A673 (cell line): ENCODE measurements around the gene ADARB2. TPM values are rescaled to one million over a fixed set of nuclear protein-coding genes. Genes with fewer than 3 reads are reported as not detected.

Experiments used
- BruUV-seq: library from RNA; stranded (reverse); fragments of 400-500 nt; replicated peaks from 2 replicates; lab custom pipeline; 2021; lab: Mats Ljungman, UMichigan
- CTCF ChIA-PET: fragments of 300-600 bp; sonication (Branson Sonifier 250); formaldehyde crosslinking; loops from one replicate; lab custom pipeline; 2022; ENCODE audit warnings: antibody characterized with exemption; lab: Charles Lee
- POLR2A ChIA-PET: fragments of 300-600 bp; sonication (Branson Sonifier 250); formaldehyde crosslinking; loops from one replicate; lab custom pipeline; 2022; ENCODE audit warnings: antibody characterized with exemption; ENCODE audit not compliant: low non-redundant PET; lab: Charles Lee
- DNase-seq: peaks from one replicate; pipeline ENCODE4 v3.0.0-alpha.2; 2015; ENCODE audit warnings: low spot score
- H3K27ac ChIP-seq: fragments of 200-600 bp; sonication (generic); 2 replicates; pipeline ENCODE4 v1.5.1; 2016; ENCODE audit warnings: mixed run types, low read depth, mild to moderate bottlenecking, mixed read lengths, antibody characterized with exemption, low read length; ENCODE audit not compliant: poor library complexity, severe bottlenecking
- H3K27me3 ChIP-seq: fragments of 200-600 bp; sonication (generic); replicated peaks from 2 replicates; pipeline ENCODE4 v1.6.1; 2017; ENCODE audit warnings: mixed run types, low read depth, mild to moderate bottlenecking, mixed read lengths, antibody characterized with exemption, low read length; ENCODE audit not compliant: insufficient read depth, poor library complexity
- H3K36me3 ChIP-seq: fragments of 200-600 bp; sonication (generic); 2 replicates; pipeline ENCODE4 v1.6.1; 2016; ENCODE audit warnings: mixed run types, mild to moderate bottlenecking, mixed read lengths, antibody characterized with exemption, low read length; ENCODE audit not compliant: insufficient read depth, poor library complexity, severe bottlenecking
- H3K4me1 ChIP-seq: fragments of 200-600 bp; sonication (generic); 2 replicates; pipeline ENCODE4 v1.6.1; 2017; ENCODE audit warnings: mixed run types, mild to moderate bottlenecking, mixed read lengths, antibody characterized with exemption, low read length; ENCODE audit not compliant: insufficient read depth, poor library complexity, severe bottlenecking
- H3K4me3 ChIP-seq: fragments of 200-600 bp; sonication (generic); 2 replicates; pipeline ENCODE4 v1.5.1; 2016; ENCODE audit warnings: low read depth, mixed run types, mild to moderate bottlenecking, mixed read lengths, low read length; ENCODE audit not compliant: poor library complexity, severe bottlenecking
- H3K9me3 ChIP-seq: fragments of 200-600 bp; sonication (generic); 2 replicates; pipeline ENCODE4 v1.6.1; 2016; ENCODE audit warnings: mixed run types, low read depth, mild to moderate bottlenecking, mixed read lengths, antibody characterized with exemption, low read length; ENCODE audit not compliant: poor library complexity, severe bottlenecking
- EZH2 ChIP-seq: fragments of 200-600 bp; sonication (generic); IDR thresholded peaks from 2 replicates; pipeline ENCODE4 v1.6.1; 2017; ENCODE audit warnings: borderline replicate concordance, low read depth, mild to moderate bottlenecking, mixed read lengths, antibody characterized with exemption, low read length; ENCODE audit not compliant: poor library complexity, severe bottlenecking
- intact Hi-C: fragments of 100-400 bp; cut with micrococcal nuclease; formaldehyde crosslinking; loops from one replicate; pipeline ENCODE4 v1.10.0; 2022; ENCODE audit not compliant: unreplicated experiment
- total RNA-seq: library from RNA; stranded (reverse); gene quantifications from 2 replicates; pipeline ENCODE4 v1.2.3, GENCODE V29; 2021
- TF ChIP-seq, protein P1 (sequence below): fragments of 300-800, 200-600 bp; sonication (generic); conservative IDR thresholded peaks from 2 replicates; pipeline ENCODE4 v1.5.1; 2017; ENCODE audit warnings: low read depth, mild to moderate bottlenecking, antibody characterized with exemption, low read length, moderate library complexity, mixed read lengths

The ADARB2 gene
- total RNA-seq, 1 experiment from 2014 or later: not detected

DNA sequence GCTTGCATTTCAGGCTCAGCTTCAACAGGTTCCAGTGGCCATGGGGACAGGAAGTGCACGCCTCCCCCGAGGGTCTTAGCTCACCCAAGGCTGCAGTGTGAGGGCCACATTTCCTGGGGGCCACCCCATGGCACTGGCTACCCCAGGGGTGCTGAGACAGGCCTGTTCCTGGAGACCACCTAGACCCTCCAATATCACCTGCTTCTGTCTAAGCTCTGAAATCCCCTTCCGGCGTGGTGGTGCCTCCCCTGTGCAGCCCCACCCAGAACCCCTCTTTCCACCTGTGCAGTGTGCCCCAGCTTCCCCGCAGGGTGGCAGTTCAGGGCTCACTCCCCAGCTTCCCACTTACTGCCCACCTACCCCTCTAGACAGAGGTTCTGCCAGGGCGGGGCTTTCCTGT, 83.1 kb downstream of the ADARB2 start:
- no peaks in the 10 kb centered on the region for H3K9me3 ChIP-seq
- DNase-seq: no peak
- H3K27ac ChIP-seq: no peak overlapping the region
- H3K27me3 ChIP-seq: peaks cover 70% of the 10 kb centered on the region
- ChIA-PET POLR2A (no interaction called here), CTCF (no interaction called here)
- no peaks in the 10 kb centered on the region for H3K36me3 ChIP-seq
- H3K4me1 ChIP-seq: no peaks in the 10 kb centered on the region
- no peak for TF ChIP-seq EZH2
- TF ChIP-seq, protein P1, sequence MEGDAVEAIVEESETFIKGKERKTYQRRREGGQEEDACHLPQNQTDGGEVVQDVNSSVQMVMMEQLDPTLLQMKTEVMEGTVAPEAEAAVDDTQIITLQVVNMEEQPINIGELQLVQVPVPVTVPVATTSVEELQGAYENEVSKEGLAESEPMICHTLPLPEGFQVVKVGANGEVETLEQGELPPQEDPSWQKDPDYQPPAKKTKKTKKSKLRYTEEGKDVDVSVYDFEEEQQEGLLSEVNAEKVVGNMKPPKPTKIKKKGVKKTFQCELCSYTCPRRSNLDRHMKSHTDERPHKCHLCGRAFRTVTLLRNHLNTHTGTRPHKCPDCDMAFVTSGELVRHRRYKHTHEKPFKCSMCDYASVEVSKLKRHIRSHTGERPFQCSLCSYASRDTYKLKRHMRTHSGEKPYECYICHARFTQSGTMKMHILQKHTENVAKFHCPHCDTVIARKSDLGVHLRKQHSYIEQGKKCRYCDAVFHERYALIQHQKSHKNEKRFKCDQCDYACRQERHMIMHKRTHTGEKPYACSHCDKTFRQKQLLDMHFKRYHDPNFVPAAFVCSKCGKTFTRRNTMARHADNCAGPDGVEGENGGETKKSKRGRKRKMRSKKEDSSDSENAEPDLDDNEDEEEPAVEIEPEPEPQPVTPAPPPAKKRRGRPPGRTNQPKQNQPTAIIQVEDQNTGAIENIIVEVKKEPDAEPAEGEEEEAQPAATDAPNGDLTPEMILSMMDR: no peak
- no TSS peak for BruUV-seq
- H3K4me3 ChIP-seq: no peak overlapping the region
- intact Hi-C loops: no loop called here

DNA sequence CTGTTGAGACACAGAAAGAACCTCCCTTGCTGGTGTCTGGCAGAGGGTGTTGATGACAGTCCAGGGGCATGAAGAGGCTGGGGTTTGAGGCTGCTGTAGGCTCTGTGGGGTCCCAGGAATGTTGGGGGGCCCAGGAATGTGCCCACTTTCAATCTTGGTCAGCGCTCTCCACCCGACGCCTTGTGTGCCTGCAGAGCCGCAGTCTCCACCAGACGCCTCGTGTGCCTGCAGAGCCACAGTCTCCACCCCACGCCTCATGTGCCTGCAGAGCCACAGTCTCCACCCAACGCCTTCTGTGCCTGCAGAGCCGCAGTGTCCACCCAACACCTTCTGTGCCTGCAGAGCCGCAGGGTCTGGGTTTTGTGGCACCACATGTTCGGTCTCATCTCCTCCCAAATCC, 84.0 kb downstream of the ADARB2 start:
- ChIA-PET POLR2A (no interaction called here), CTCF (no interaction called here)
- Histone ChIP-seq H3K27me3 (peaks cover 65% of the 10 kb centered on the region), H3K4me1 (no peaks in the 10 kb centered on the region), H3K4me3 (no peak overlapping the region), H3K36me3 (no peaks in the 10 kb centered on the region), H3K27ac (no peak overlapping the region), H3K9me3 (no peaks in the 10 kb centered on the region)
- TF ChIP-seq EZH2: no peak
- TF ChIP-seq, protein P1: no peak
- intact Hi-C loops: no loop called here
- BruUV-seq: no TSS peak
- no peak for DNase-seq

DNA sequence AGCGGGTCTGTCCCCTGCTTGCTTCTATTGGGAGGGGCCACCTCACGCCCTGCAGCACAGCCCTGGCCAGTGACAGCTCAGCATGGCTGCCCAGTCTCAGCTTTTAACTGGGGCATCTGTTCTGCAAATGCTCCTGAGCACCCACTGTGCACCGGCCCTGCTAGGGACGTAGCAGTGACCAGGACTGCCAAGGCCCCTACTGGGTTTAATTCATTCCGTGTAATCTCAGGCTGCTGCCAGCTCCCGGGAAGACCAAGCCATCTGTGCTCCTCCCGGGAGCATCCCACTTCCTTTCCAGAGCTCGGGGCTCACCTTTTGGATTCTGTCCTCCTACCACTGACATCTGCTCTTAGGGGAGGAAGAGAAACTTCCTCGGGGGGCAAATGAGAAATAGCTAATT, 85.2 kb downstream of the ADARB2 start:
- POLR2A ChIA-PET: no interaction called here
- CTCF ChIA-PET: no interaction called here
- Histone ChIP-seq H3K27ac (no peak overlapping the region), H3K27me3 (peaks cover 62% of the 10 kb centered on the region), H3K36me3 (no peaks in the 10 kb centered on the region), H3K9me3 (no peaks in the 10 kb centered on the region), H3K4me1 (no peaks in the 10 kb centered on the region), H3K4me3 (no peak overlapping the region)
- DNase-seq: no peak
- BruUV-seq: no TSS peak
- TF ChIP-seq EZH2: no peak
- TF ChIP-seq, protein P1: no peak
- intact Hi-C loops: no loop called here
